K562 (cell line): Measurements from ENCODE around the gene KAT2B. TPM values are rescaled to one million over a fixed set of nuclear protein-coding genes. Genes with fewer than 3 reads are reported as not detected.

ENCODE experiments used
- ATAC-seq: fragments of 200-7000 bp; cut with Tn5 transposase; 3 replicates; pipeline ENCODE4 v1.9.1; 2020; ENCODE audit warnings: moderate library complexity
- BruUV-seq: library from RNA; stranded (reverse); fragments of 400-500 nt; replicated peaks from 2 replicates; lab custom pipeline; 2021; lab: Mats Ljungman, UMichigan
- CTCF ChIA-PET: fragments of 300-600 bp; formaldehyde crosslinking; extraction: SDS; loops from one replicate; lab custom pipeline; 2021; ENCODE audit warnings: low intra/inter-chr PET ratio; lab: Yijun Ruan, JAX
- POLR2A ChIA-PET: fragments of 300-600, 350-650 bp; sonication (Branson Sonifier 250); formaldehyde crosslinking; extraction: SDS; loops from one replicate; lab custom pipeline; 2021; ENCODE audit warnings: antibody characterized with exemption, inconsistent platforms; lab: Yijun Ruan, JAX
- DNase-seq, 4 experiments: peaks; one replicate each; pipeline versions ENCODE4 v3.0.0 to v3.0.0-alpha.2; 2011 to 2018; ENCODE audit warnings: low spot score in 3 of 4, mixed read lengths in 3 of 4; ENCODE audit errors: extremely low read depth in 1 of 4
- FAIRE-seq: peaks from 2 replicates; lab custom pipeline; 2011; peaks lifted over from hg19 to GRCh38; lab: Jason Lieb, UNC
- H2AFZ ChIP-seq: 2 replicates; pipeline ENCODE4 v1.6.0; 2011; ENCODE audit warnings: low read depth, low read length, control low read depth, inconsistent platforms
- H3K27ac ChIP-seq: fragments of 200-600 bp; 3 replicates; pipeline ENCODE4 v1.8.0; 2011; ENCODE audit warnings: low read depth, mild to moderate bottlenecking, control low read depth, inconsistent platforms, low read length, moderate library complexity, mixed read lengths; ENCODE audit errors: extremely low read depth
- H3K27me3 ChIP-seq, 2 experiments: fragments of 300-600 bp in 1 of 2; 2 replicates in 1 of 2; 3 replicates in 1 of 2; pipeline versions ENCODE4 v1.6.0 to v1.8.0; 2011; ENCODE audit warnings: inconsistent platforms in 2 of 2, low read length in 2 of 2, mild to moderate bottlenecking in 1 of 2, mixed read lengths in 1 of 2, moderate library complexity in 1 of 2; ENCODE audit not compliant: control insufficient read depth in 2 of 2, insufficient read depth in 2 of 2
- H3K36me3 ChIP-seq: fragments of 300-600 bp; 3 replicates; pipeline ENCODE4 v1.8.0; 2011; ENCODE audit warnings: mild to moderate bottlenecking, low read length, inconsistent platforms; ENCODE audit not compliant: control insufficient read depth, insufficient read depth
- H3K4me1 ChIP-seq, 2 experiments: fragments of 200-600 bp in 1 of 2; replicated peaks in 1 of 2; 2 replicates in 1 of 2; 3 replicates in 1 of 2; pipeline versions ENCODE4 v1.5.1 to v1.8.0; 2011; ENCODE audit warnings: inconsistent platforms in 2 of 2, low read length in 2 of 2, mild to moderate bottlenecking in 1 of 2, mixed read lengths in 1 of 2, moderate library complexity in 1 of 2; ENCODE audit not compliant: control insufficient read depth in 2 of 2, insufficient read depth in 2 of 2
- H3K4me2 ChIP-seq: 2 replicates; pipeline ENCODE4 v1.6.1; 2011; ENCODE audit warnings: low read length, control low read depth, inconsistent platforms, mixed read lengths; ENCODE audit not compliant: insufficient read depth
- H3K4me3 ChIP-seq: fragments of 200-600 bp; sonication (generic), shearing (Covaris generic); 2 replicates; pipeline ENCODE4 v1.5.1; 2016; ENCODE audit warnings: control low read depth, inconsistent platforms
- H3K79me2 ChIP-seq: fragments of 200-600 bp; 3 replicates; pipeline ENCODE4 v1.8.0; 2011; ENCODE audit warnings: low read length, inconsistent platforms; ENCODE audit not compliant: control insufficient read depth, insufficient read depth
- H3K9ac ChIP-seq, 2 experiments: 2 replicates each; pipeline versions ENCODE4 v1.6.0 to v1.6.1; 2011; ENCODE audit warnings: low read depth in 2 of 2, low read length in 2 of 2, control low read depth in 1 of 2, inconsistent platforms in 1 of 2, mild to moderate bottlenecking in 1 of 2, mixed read lengths in 1 of 2; ENCODE audit not compliant: insufficient read depth in 1 of 2
- H3K9me1 ChIP-seq: one replicate; pipeline ENCODE4 v1.6.0; 2011; ENCODE audit warnings: inconsistent platforms, mild to moderate bottlenecking, low read length, moderate library complexity; ENCODE audit not compliant: control insufficient read depth, insufficient read depth
- H3K9me3 ChIP-seq: replicated peaks from 2 replicates; pipeline ENCODE4 v1.5.1; 2011; ENCODE audit warnings: low read depth, low read length, inconsistent platforms; ENCODE audit not compliant: control insufficient read depth, insufficient read depth
- H4K20me1 ChIP-seq: replicated peaks from 2 replicates; pipeline ENCODE4 v1.6.1; 2011; ENCODE audit warnings: low read length, inconsistent platforms, mixed read lengths; ENCODE audit not compliant: control insufficient read depth, insufficient read depth
- CHCHD3 ChIP-seq: fragments of 250-450 bp; sonication (Bioruptor Pico); IDR thresholded peaks from 2 replicates; pipeline ENCODE4 v2.1.2; 2022; ENCODE audit warnings: mild to moderate bottlenecking
- NFYB ChIP-seq: IDR thresholded peaks from 2 replicates; pipeline ENCODE4 v1.6.1; 2011; ENCODE audit warnings: mild to moderate bottlenecking, moderate library complexity; ENCODE audit not compliant: insufficient read length; ENCODE audit errors: extremely low read depth
- WGBS: fragments of 100-300 bp; shearing (Covaris generic); methylation state at CpG from one replicate; pipeline ENCODE4 v1.1.6; 2016; ENCODE audit warnings: low coverage, mixed read lengths; ENCODE audit not compliant: insufficient coverage; ENCODE audit errors: missing lambda C conversion rate; 5-methylcytosine and 5-hydroxymethylcytosine counted together
- in situ Hi-C: fragments of 300-500 bp; cut with MboI; formaldehyde crosslinking; loops from 4 replicates; pipeline ENCODE4 v1.15.0; 2018; ENCODE audit warnings: inconsistent platforms, mixed read lengths
- intact Hi-C: fragments of 100-400 bp; cut with micrococcal nuclease; formaldehyde crosslinking; loops from 2 replicates; pipeline ENCODE4 v1.14.2; 2022
- polyA plus RNA-seq, 8 experiments: library from polyadenylated mRNA; depleted of rRNA in 4 of 8; stranded (reverse) in 5 of 8; unstranded in 3 of 8; fragments of >200 nt; fragmentation: Nextera tagmentation in 2 of 8; fragmentation: Illumina TruSeq in 1 of 8; extraction: Ambion mirVana in 2 of 8; extraction: Trizol in 1 of 8; gene quantifications; 2 replicates each; pipeline versions ENCODE4 v1.2.1 to v1.2.3, GENCODE V29; 2011 to 2014; ENCODE audit warnings: inconsistent platforms in 1 of 8, missing spikeins in 1 of 8
- total RNA-seq, 7 experiments: library from RNA; depleted of rRNA in 6 of 7; stranded (reverse); fragments of >200 nt in 6 of 7; fragmentation: Illumina TruSeq in 2 of 7; extraction: Trizol in 2 of 7; gene quantifications; 2 replicates each; pipeline versions ENCODE4 v1.2.1 to v1.2.3, GENCODE V29; 2011 to 2021; ENCODE audit warnings: low replicate concordance in 1 of 7
- TF ChIP-seq, protein P1 (sequence below): sonication (generic); formaldehyde crosslinking; IDR thresholded peaks from 2 replicates; pipeline ENCODE4 v1.8.1; 2023; ENCODE audit warnings: mild to moderate bottlenecking, missing genetic modification reagents
- TF ChIP-seq, protein P2 (sequence below): sonication (generic); formaldehyde crosslinking; IDR thresholded peaks from 2 replicates; pipeline ENCODE4 v1.8.0; 2022; ENCODE audit warnings: missing genetic modification reagents, mild to moderate bottlenecking, moderate library complexity, borderline replicate concordance
- TF ChIP-seq, protein P3 (sequence below): sonication (generic); formaldehyde crosslinking; IDR thresholded peaks from 2 replicates; pipeline ENCODE4 v1.9.0; 2022; ENCODE audit warnings: mild to moderate bottlenecking, missing genetic modification reagents
- TF ChIP-seq, protein P4 (sequence below): fragments of 250-450 bp; sonication (Bioruptor Pico); IDR thresholded peaks from 2 replicates; pipeline ENCODE4 v1.8.0; 2022; ENCODE audit warnings: inconsistent platforms, mild to moderate bottlenecking, moderate library complexity, borderline replicate concordance
- TF ChIP-seq, protein P5 (sequence below): sonication (generic); formaldehyde crosslinking; IDR thresholded peaks from 2 replicates; pipeline ENCODE4 v1.9.0; 2022; ENCODE audit warnings: mild to moderate bottlenecking, missing genetic modification reagents
- TF ChIP-seq, protein P6 (sequence below), 2 experiments: IDR thresholded peaks in 1 of 2; conservative IDR thresholded peaks in 1 of 2; 2 replicates each; pipeline ENCODE4 v1.6.1; 2016; ENCODE audit warnings: low read depth in 2 of 2, mild to moderate bottlenecking in 1 of 2, missing compliant biosample characterization in 1 of 2, missing genetic modification characterization in 1 of 2, moderate library complexity in 1 of 2

Gene KAT2B
- total and polyA plus RNA-seq, 9 of the 15 experiments (the other 6 are each of a cell fraction or from before 2014, with no cell fraction given) = 3.3 to 14.9 (median 12.2) TPM

DNA sequence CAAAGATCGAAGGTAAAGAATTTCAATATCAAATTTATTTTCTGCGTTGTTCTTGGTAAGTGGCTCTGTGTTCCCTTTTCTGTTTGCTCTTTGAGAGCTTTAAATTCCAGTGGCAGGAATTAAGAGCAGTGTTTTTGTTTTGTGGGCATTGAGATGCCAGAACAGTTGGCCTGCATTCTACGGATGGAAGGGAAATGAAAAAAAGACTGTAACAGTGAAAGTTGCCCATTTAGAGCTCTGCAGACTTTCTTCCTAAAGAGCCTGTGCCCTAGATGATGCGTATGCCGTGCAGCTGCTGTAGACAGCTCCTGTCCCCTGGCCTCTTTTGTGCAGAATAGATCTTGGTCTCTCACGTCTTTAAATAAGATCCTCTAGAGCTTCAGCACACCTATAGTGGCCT is 58.8 kb downstream of the KAT2B start:
- no TSS peak for BruUV-seq
- no peak overlapping the region for H3K4me3 ChIP-seq
- H3K9ac ChIP-seq = no peak overlapping the region
- POLR2A ChIA-PET = interaction anchor here (0.6 to 1.6 kb wide), 3 partner anchors 15 to 88 kb away, joined by 3 to 4 read pairs (median 3); no protein-coding TSS in a partner anchor
- H3K27ac ChIP-seq = no peak overlapping the region
- H2AFZ ChIP-seq = no peak overlapping the region
- H3K4me1 ChIP-seq = no peaks in the 10 kb centered on the region; a peak in 1 of 5 replicates
- H3K4me2 ChIP-seq = no peak overlapping the region
- FAIRE-seq (no peak), ATAC-seq (peak; percentile 50)
- H4K20me1 ChIP-seq = no peaks in the 10 kb centered on the region
- no peaks in the 10 kb centered on the region for H3K9me3 ChIP-seq
- H3K36me3 ChIP-seq = 0 out of 3 replicates have a peak, but pooled peaks cover 3% of the 10 kb centered on the region
- H3K27me3 ChIP-seq = no peaks in the 10 kb centered on the region
- in situ Hi-C loops = no loop called here
- TF ChIP-seq, protein P1, sequence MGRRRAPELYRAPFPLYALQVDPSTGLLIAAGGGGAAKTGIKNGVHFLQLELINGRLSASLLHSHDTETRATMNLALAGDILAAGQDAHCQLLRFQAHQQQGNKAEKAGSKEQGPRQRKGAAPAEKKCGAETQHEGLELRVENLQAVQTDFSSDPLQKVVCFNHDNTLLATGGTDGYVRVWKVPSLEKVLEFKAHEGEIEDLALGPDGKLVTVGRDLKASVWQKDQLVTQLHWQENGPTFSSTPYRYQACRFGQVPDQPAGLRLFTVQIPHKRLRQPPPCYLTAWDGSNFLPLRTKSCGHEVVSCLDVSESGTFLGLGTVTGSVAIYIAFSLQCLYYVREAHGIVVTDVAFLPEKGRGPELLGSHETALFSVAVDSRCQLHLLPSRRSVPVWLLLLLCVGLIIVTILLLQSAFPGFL = no peak
- TF ChIP-seq, protein P2, sequence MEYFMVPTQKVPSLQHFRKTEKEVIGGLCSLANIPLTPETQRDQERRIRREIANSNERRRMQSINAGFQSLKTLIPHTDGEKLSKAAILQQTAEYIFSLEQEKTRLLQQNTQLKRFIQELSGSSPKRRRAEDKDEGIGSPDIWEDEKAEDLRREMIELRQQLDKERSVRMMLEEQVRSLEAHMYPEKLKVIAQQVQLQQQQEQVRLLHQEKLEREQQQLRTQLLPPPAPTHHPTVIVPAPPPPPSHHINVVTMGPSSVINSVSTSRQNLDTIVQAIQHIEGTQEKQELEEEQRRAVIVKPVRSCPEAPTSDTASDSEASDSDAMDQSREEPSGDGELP (CRISPR knock-in tag) = no peak
- TF ChIP-seq, protein P3, sequence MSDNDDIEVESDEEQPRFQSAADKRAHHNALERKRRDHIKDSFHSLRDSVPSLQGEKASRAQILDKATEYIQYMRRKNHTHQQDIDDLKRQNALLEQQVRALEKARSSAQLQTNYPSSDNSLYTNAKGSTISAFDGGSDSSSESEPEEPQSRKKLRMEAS (CRISPR knock-in tag) = no peak
- TF ChIP-seq NFYB (no peak), CHCHD3 (no peak)
- TF ChIP-seq, protein P4, sequence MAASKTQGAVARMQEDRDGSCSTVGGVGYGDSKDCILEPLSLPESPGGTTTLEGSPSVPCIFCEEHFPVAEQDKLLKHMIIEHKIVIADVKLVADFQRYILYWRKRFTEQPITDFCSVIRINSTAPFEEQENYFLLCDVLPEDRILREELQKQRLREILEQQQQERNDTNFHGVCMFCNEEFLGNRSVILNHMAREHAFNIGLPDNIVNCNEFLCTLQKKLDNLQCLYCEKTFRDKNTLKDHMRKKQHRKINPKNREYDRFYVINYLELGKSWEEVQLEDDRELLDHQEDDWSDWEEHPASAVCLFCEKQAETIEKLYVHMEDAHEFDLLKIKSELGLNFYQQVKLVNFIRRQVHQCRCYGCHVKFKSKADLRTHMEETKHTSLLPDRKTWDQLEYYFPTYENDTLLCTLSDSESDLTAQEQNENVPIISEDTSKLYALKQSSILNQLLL (CRISPR knock-in tag) = no peak
- TF ChIP-seq, protein P5, sequence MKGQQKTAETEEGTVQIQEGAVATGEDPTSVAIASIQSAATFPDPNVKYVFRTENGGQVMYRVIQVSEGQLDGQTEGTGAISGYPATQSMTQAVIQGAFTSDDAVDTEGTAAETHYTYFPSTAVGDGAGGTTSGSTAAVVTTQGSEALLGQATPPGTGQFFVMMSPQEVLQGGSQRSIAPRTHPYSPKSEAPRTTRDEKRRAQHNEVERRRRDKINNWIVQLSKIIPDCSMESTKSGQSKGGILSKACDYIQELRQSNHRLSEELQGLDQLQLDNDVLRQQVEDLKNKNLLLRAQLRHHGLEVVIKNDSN (CRISPR knock-in tag) = no peak
- TF ChIP-seq, protein P6, sequence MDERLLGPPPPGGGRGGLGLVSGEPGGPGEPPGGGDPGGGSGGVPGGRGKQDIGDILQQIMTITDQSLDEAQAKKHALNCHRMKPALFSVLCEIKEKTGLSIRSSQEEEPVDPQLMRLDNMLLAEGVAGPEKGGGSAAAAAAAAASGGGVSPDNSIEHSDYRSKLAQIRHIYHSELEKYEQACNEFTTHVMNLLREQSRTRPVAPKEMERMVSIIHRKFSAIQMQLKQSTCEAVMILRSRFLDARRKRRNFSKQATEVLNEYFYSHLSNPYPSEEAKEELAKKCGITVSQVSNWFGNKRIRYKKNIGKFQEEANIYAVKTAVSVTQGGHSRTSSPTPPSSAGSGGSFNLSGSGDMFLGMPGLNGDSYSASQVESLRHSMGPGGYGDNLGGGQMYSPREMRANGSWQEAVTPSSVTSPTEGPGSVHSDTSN (CRISPR knock-in tag; IDR thresholded peaks at IDR 0.05; ENCODE audit: low read depth) = no peak
- TF ChIP-seq, protein P6 (tag; conservative IDR thresholded peaks at IDR 0.05; ENCODE audit: low read depth) = no peak
- TF ChIP-seq, all 486 proteins: peak for 0
- intact Hi-C loops = no loop called here
- WGBS = 70% methylated on average over 6 of the region's 6 CpGs
- DNase-seq = no peak
- CTCF ChIA-PET = no interaction called here
- Histone ChIP-seq H3K79me2 (no peaks in the 10 kb centered on the region), H3K9me1 (no peaks in the 10 kb centered on the region)
